ENCODE results near the gene IGF2BP2.

Gene IGF2BP2

GRCh38 chr3:185623939-185624665 is 200.7 kb downstream of the IGF2BP2 start:
- H3K27ac ChIP-seq (ENCODE audit: low read depth, low read length), result no peak overlapping the region
- H3K36me3 ChIP-seq (ENCODE audit: control insufficient read depth in 5 of 5, insufficient read depth in 5 of 5, low read length in 5 of 5), result peaks cover 20 to 75% (median 55%) of the 10 kb centered on the region in 5 donors
- H3K4me3 ChIP-seq (ENCODE audit: low read depth in 1 of 5, low read length in 5 of 5), result no peak overlapping the region
- H3K4me1 ChIP-seq (ENCODE audit: control insufficient read depth in 5 of 5, insufficient read depth in 5 of 5, low read length in 5 of 5), result no peaks in the 10 kb centered on the region
- H3K9me3 ChIP-seq (ENCODE audit: control insufficient read depth in 5 of 5, low read length in 5 of 5), result no peaks in the 10 kb centered on the region
- no peak overlapping the region for H3K9ac ChIP-seq (ENCODE audit: low read length in 5 of 5)
- H3K27me3 ChIP-seq (ENCODE audit: control insufficient read depth in 5 of 5, insufficient read depth in 4 of 5, low read length in 5 of 5), result no peaks in the 10 kb centered on the region

- Histone ChIP-seq H3K4me3 (ENCODE audit: low read depth in 1 of 5, low read length in 5 of 5) (no peak overlapping the region), H3K27me3 (ENCODE audit: control insufficient read depth in 5 of 5, insufficient read depth in 4 of 5, low read length in 5 of 5) (no peaks in the 10 kb centered on the region), H3K9me3 (ENCODE audit: control insufficient read depth in 5 of 5, low read length in 5 of 5) (no peaks in the 10 kb centered on the region), H3K27ac (ENCODE audit: low read depth, low read length) (no peak overlapping the region), H3K36me3 (ENCODE audit: control insufficient read depth in 5 of 5, insufficient read depth in 5 of 5, low read length in 5 of 5) (peaks cover 52 to 81% (median 69%) of the 10 kb centered on the region in 5 donors), H3K9ac (ENCODE audit: low read length in 5 of 5) (no peak overlapping the region), H3K4me1 (ENCODE audit: control insufficient read depth in 5 of 5, insufficient read depth in 5 of 5, low read length in 5 of 5) (no peaks in the 10 kb centered on the region)
These were observed 211.8 kb downstream of the IGF2BP2 start for GRCh38 chr3:185613016-185613415.

- H3K36me3 ChIP-seq (ENCODE audit: control insufficient read depth in 5 of 5, insufficient read depth in 5 of 5, low read length in 5 of 5), result peaks cover 41 to 85% (median 62%) of the 10 kb centered on the region in 5 donors
- no peaks in the 10 kb centered on the region for H3K4me1 ChIP-seq (ENCODE audit: control insufficient read depth in 5 of 5, insufficient read depth in 5 of 5, low read length in 5 of 5)
- H3K4me3 ChIP-seq (ENCODE audit: low read depth in 1 of 5, low read length in 5 of 5), result no peak overlapping the region
- no peak overlapping the region for H3K27ac ChIP-seq (ENCODE audit: low read depth, low read length)
- no peak overlapping the region for H3K9ac ChIP-seq (ENCODE audit: low read length in 5 of 5)
- no peaks in the 10 kb centered on the region for H3K27me3 ChIP-seq (ENCODE audit: control insufficient read depth in 5 of 5, insufficient read depth in 4 of 5, low read length in 5 of 5)
- no peaks in the 10 kb centered on the region for H3K9me3 ChIP-seq (ENCODE audit: control insufficient read depth in 5 of 5, low read length in 5 of 5)
These were observed 218.6 kb downstream of the IGF2BP2 start for GRCh38 chr3:185606196-185606595.

GRCh38 chr3:185605566-185605965 is 219.3 kb downstream of the IGF2BP2 start:
- no peaks in the 10 kb centered on the region for H3K27me3 ChIP-seq (ENCODE audit: control insufficient read depth in 5 of 5, insufficient read depth in 4 of 5, low read length in 5 of 5)
- peaks cover 44 to 85% (median 64%) of the 10 kb centered on the region in 5 donors for H3K36me3 ChIP-seq (ENCODE audit: control insufficient read depth in 5 of 5, insufficient read depth in 5 of 5, low read length in 5 of 5)
- H3K4me3 ChIP-seq (ENCODE audit: low read depth in 1 of 5, low read length in 5 of 5), result no peak overlapping the region
- H3K4me1 ChIP-seq (ENCODE audit: control insufficient read depth in 5 of 5, insufficient read depth in 5 of 5, low read length in 5 of 5), result no peaks in the 10 kb centered on the region
- no peak overlapping the region for H3K9ac ChIP-seq (ENCODE audit: low read length in 5 of 5)
- no peaks in the 10 kb centered on the region for H3K9me3 ChIP-seq (ENCODE audit: control insufficient read depth in 5 of 5, low read length in 5 of 5)
- H3K27ac ChIP-seq (ENCODE audit: low read depth, low read length), result no peak overlapping the region

- Histone ChIP-seq H3K9me3 (ENCODE audit: control insufficient read depth in 5 of 5, low read length in 5 of 5) (no peaks in the 10 kb centered on the region), H3K27me3 (ENCODE audit: control insufficient read depth in 5 of 5, insufficient read depth in 4 of 5, low read length in 5 of 5) (no peaks in the 10 kb centered on the region), H3K4me1 (ENCODE audit: control insufficient read depth in 5 of 5, insufficient read depth in 5 of 5, low read length in 5 of 5) (peaks cover 0 to 3% (median 0%) of the 10 kb centered on the region in 5 donors), H3K27ac (ENCODE audit: low read depth, low read length) (no peak overlapping the region), H3K36me3 (ENCODE audit: control insufficient read depth in 5 of 5, insufficient read depth in 5 of 5, low read length in 5 of 5) (peaks cover 6 to 36% (median 23%) of the 10 kb centered on the region in 5 donors), H3K9ac (ENCODE audit: low read length in 5 of 5) (no peak overlapping the region), H3K4me3 (ENCODE audit: low read depth in 1 of 5, low read length in 5 of 5) (no peak overlapping the region)
These were observed 229.3 kb downstream of the IGF2BP2 start for GRCh38 chr3:185595526-185595925.

- H3K36me3 ChIP-seq (ENCODE audit: control insufficient read depth in 5 of 5, insufficient read depth in 5 of 5, low read length in 5 of 5), result peaks cover 3 to 30% (median 18%) of the 10 kb centered on the region in 5 donors
- no peak overlapping the region for H3K27ac ChIP-seq (ENCODE audit: low read depth, low read length)
These were observed 230.8 kb downstream of the IGF2BP2 start for GRCh38 chr3:185594073-185594472.

More at GRCh38 chr3:185594073-185594472, 230.8 kb downstream of the IGF2BP2 start:
- Histone ChIP-seq H3K4me1 (ENCODE audit: control insufficient read depth in 5 of 5, insufficient read depth in 5 of 5, low read length in 5 of 5) (peaks cover 0 to 3% (median 0%) of the 10 kb centered on the region in 5 donors), H3K4me3 (ENCODE audit: low read depth in 1 of 5, low read length in 5 of 5) (no peak overlapping the region), H3K9me3 (ENCODE audit: control insufficient read depth in 5 of 5, low read length in 5 of 5) (no peaks in the 10 kb centered on the region), H3K27me3 (ENCODE audit: control insufficient read depth in 5 of 5, insufficient read depth in 4 of 5, low read length in 5 of 5) (no peaks in the 10 kb centered on the region), H3K9ac (ENCODE audit: low read length in 5 of 5) (no peak overlapping the region)
